ENCODE measurements around the gene RPL10. TPM values are rescaled to one million over a fixed set of nuclear protein-coding genes. Genes with fewer than 3 reads are reported as not detected.

RPL10 gene
- total and polyA plus RNA-seq, 9 of the 15 experiments (the other 6 are each of a cell fraction or from before 2014, with no cell fraction given) = 3,774 to 7,600 (median 5,014) TPM

GRCh38 chrX:154371017-154371788 is 27.0 kb upstream of the RPL10 start (continued):
- no peak for TF ChIP-seq PATZ1 (CRISPR knock-in tag; IDR thresholded peaks at IDR 0.05; ENCODE audit: borderline replicate concordance)
- TF ChIP-seq JUNB (CRISPR knock-in tag; conservative IDR thresholded peaks at IDR 0.05) = no peak
- TF ChIP-seq CHD7 (IDR thresholded peaks at IDR 0.05; ENCODE audit: low read depth, low read length) = no peak
- TF ChIP-seq SREBF2 (CRISPR knock-in tag; IDR thresholded peaks at IDR 0.05) = no peak
- TF ChIP-seq RB1 (IDR thresholded peaks at IDR 0.05; ENCODE audit: low read depth) = peak; percentile 89
- peak; percentile 90 for TF ChIP-seq TEAD2 (tag; IDR thresholded peaks at IDR 0.05)
- TF ChIP-seq NFIC (IDR thresholded peaks at IDR 0.05) = peak; percentile 65
- TF ChIP-seq GTF2E2 (tag; IDR thresholded peaks at IDR 0.05) = no peak
- TF ChIP-seq PBX2 (CRISPR knock-in tag; IDR thresholded peaks at IDR 0.05; ENCODE audit: low read depth) = no peak
- no peak for TF ChIP-seq PBX2 (tag; conservative IDR thresholded peaks at IDR 0.05; ENCODE audit: low read depth)
- TF ChIP-seq NUFIP1 (IDR thresholded peaks at IDR 0.05; ENCODE audit: partially characterized antibody) = no peak

Measured in K562 (cell line).